RKO (cell line): Measurements from ENCODE around the gene ZNF830.
A peak's percentile ranks its signal among the peaks of the same experiment; 100 is the strongest.
"Not testable (repeated sequence)": the region's sequence is repeated elsewhere in the genome, so short reads cannot be mapped to it uniquely, and the experiment has no call there.

Experiments used
- DNase-seq: peaks from one replicate; pipeline ENCODE4 v3.0.0-alpha.2; 2016; ENCODE audit warnings: low spot score

The ZNF830 gene, protein sequence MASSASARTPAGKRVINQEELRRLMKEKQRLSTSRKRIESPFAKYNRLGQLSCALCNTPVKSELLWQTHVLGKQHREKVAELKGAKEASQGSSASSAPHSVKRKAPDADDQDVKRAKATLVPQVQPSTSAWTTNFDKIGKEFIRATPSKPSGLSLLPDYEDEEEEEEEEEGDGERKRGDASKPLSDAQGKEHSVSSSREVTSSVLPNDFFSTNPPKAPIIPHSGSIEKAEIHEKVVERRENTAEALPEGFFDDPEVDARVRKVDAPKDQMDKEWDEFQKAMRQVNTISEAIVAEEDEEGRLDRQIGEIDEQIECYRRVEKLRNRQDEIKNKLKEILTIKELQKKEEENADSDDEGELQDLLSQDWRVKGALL

DNA sequence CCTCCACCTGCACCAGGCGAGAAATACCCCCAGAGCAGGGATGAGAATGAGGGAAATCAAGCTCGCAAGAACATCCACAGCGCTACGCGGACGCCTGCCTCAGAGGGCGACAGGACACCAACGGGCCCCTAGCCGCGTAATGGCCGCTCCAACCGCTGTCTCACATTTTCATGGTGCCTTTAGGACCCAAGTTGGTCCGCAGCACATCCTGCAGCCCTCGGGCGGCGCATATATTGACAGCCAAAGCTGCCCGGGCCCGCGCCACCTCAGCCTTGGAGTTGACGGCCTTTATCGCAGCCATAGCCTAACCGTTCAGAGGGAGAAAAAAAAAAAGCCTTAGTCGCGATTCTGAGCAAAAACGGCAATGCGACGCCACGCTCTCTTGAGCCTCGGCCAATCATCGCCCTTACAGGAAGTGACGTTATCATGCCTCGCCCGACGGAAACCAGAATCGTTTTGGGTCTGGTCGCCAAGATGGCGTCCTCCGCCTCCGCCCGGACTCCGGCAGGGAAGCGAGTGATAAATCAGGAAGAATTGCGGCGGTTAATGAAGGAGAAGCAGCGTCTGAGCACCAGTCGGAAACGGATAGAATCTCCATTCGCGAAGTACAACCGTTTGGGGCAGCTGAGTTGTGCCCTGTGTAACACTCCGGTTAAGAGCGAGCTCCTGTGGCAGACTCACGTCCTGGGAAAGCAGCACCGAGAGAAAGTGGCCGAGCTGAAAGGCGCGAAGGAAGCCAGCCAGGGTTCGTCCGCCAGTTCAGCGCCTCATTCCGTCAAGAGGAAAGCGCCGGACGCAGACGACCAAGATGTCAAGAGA is at the start of gene ZNF830, which contains the start of gene CCT6B:
Gene ZNF830, plus strand, starts transcription at position 448 of the 819 bp plus-strand sequence. Its CDS starts 27 bp downstream, at position 475.
Gene CCT6B, minus strand, starts transcription at position 368 of the 819 bp plus-strand sequence. Its CDS starts 67 bp downstream, at position 301.
- DNase-seq, result peak; percentile 93

DNA sequence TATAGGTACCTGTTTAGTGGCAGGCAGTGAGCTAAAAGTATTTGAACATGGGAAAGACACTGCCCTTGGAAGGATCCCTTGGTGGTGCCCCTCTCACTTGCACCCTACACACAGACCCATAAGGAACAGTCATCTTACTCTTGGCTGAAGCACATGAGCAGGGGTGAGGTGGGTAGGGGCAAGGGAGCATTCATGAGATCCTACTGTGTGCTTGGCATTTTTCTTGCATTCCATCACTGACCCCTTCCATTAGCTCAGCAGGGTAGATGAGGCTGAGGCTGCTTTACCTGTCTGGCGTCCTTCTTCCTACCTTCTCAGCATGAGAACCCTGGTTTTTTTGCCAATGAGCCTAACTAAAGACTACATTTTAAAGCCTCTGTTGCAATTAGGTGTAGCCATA is 48.3 kb upstream of the ZNF830 start:
- no peak for DNase-seq

DNA sequence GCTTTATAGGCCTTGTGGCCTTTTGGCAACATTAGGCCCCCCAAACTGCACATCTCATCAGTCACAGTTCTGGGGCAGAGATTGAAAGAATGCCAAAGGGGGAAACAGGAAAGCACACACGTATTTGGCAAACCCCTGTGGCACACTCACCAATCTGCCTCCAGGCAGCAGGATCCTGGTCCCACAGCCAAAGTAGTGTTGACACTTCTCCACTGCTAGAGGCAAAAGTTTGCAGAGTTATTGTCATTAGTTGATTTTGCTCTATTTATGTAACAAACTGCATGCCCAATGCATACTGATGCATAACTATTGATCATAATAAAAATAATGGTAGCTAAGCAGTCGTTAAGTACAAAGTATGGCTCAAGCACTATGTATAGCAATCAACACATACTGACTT is 45.2 kb upstream of the ZNF830 start:
- no peak for DNase-seq

DNA sequence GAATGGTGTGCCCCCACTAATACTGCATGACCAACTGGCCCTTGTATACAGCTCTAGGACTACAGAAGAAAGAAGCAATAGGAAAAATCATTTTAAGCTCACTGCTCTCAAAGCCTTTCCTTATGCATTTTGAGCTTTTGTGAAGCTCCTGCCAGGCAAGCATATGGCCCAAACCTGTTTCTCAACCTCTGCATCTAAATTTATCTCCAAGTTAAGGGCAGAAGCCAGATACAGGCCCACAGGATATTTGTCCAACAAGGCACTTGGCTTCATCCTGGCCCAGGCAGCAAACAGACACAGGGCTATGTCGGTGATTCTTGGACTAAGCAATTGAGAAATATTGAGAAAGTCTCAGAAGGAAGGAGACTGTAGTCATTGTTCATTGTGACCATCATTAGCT is 44.0 kb upstream of the ZNF830 start:
- no peak for DNase-seq

DNA sequence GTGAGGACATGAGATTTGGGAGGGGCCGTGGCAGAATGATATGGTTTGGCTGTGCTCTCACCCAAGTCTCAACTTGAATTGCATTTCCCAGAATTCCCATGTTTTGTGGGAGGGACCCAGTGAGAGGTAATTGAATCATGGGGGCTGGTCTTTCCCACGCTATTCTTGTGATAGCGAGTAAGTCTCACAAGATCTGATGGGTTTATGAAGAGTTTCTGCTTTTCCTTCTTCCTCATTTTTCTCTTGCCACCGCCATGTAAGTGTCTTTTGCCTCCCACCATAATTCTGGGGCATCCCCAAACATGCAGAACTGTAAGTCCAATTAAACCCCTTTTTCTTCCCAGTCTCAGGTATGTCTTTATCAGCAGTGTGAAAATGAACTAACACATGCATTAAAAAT is 40.7 kb upstream of the ZNF830 start:
- no peak for DNase-seq

DNA sequence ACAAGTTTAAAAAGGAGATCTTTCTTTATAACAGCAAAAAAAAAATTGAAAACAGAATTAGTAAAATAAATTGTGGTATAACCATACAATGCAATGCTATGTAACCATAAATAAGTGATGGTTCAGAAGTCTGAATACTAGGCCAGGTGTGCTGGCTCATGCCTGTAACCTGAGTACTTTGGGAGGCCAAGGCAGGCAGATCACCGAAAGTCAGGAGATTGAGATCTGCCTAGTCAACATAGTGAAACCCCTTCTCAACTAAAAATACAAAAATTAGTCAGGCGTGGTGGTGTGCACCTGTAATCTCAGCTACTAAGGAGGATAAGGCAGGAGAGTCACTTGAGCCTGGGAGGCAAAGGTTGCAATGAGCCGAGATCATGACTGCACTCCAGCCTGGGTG is 34.7 kb upstream of the ZNF830 start:
- DNase-seq, result no peak

DNA sequence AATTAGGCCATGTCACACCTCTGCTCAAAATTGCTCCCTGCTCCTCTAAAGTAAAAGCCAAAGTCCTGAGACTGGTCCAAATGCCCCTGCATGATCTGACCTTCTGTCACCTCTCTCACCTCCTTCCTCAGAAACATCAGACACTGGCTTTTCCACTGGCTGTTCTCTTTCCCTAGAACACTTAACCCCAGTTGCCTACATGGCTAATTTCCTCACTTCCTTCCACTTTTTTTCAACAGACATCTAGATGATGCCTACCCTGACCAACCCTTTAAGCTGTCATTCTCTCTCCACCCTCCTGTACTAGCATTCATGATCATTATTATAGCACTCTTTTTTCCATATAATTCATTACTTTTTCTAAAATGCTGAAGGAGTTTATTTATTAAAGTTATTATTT is 31.1 kb upstream of the ZNF830 start:
- DNase-seq, result no peak

DNA sequence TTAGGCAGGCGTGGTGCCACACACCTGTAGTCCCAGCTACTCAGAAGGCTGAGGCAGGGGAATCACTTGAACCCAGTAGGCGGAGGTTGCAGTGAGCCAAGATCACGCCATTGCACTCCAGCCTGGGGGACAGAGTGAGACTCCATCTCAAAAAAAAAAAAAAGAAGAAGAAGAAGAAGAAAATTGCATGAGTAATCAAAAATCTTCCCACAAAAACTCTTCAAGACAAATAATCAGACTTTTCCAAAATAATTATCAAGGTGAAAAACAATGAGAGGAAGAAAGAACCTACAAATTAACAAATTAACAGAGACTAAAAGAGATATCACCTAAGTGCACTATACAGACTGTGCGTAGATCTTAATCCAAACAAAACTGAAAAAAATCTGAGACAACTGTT is 10.6 kb upstream of the ZNF830 start:
- not testable (repeated sequence) for DNase-seq

DNA sequence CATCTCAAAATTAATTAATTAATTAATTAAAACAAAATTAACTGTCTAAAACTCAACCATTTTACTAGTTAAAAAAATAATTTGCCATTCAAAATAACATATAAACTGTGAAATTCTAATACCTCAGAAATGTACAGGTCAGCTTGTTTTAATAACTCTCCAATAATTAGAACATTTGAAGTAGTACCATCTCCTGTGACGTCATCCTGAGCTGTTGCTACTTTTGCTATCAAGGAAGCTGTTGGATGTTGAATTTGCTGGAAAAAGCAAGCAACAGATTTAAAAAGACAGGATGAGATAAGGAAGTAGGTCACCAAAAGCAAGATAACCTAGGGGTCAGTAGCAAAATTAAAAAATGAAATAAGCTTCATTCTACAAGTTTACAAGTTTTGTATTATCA is 2.9 kb upstream of the ZNF830 start:
- DNase-seq, result no peak

DNA sequence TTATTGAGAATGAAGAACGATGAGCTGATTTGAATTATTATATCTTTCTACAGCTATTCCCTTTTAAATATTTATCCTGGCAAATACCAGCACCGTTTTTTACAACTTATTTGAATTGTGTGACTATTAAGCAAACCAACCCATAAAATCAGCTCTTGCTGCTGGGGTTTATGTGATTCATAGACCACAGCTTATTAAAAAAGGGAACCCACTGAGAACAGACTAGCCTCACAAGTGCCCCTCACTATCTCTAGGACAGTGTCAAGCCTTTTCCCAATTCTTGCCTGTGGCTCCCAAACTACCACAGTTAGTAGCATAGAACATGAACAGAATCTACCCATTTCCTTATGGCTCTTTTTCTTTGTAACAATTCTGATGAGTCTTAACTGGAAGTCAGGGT is 12.8 kb downstream of the ZNF830 start:
- no peak for DNase-seq

DNA sequence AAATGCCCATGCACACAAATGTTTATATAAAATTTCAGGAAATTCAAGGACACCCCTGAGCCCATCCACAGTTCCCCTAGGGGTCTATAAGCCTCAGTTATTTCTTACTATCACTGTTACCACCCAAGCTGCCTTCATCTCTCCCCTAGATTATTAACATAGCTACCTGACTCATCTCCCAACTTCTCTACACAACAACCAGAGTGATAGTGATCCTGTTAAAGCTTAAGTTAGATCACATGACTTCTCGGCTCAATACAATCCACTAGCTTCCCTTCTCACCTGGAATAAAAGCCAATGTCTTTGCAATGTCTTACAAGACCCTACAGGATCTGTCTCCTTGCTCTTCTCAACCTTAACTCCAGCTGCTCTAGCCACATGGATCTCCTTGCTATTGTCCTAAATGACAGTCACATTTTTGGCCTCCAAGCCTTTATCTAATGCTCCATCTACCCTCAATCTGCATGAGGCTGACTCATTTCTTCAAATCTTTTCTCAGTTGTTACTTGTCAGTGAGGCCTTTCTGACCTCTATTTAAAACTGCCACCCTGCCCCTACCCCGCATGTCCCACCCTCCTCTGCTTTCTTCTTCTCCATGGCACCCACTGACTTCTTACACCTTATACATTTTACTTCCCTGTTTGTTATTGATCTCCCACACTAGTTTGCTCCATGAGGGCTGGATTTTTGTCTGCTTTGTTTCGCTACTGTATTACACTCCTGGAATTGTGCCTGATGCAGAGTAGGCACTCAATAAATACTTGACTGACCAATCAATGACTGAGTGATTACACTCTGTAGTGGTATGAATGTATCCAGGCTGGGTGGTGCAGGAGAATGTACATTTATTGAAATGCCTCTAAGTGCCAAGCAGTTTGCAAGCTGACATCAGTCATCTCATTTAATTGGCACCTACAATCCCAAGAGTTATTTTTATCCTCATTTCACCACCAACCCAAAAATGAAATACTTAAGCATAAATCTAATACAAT is 13.8 kb downstream of the ZNF830 start:
- no peak for DNase-seq

DNA sequence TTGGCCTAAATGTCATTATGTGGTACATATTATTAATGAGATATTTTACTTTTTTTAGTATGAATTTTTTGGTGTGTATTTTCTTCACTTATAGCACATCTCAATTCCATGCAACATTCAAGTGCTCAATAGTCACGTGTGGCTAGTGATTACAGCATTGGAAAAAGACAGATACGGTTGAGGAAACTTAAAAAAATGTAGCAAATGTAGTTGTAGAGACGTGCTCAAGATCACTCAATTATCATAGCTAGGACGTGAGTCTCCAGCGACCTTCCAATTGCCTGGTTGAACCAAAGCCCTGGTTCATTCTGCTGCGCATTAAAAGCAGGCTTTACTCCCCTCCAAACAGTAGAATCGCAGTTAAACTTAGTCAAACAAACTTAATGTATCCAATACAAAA is 17.8 kb downstream of the ZNF830 start:
- peak; percentile 7 for DNase-seq

DNA sequence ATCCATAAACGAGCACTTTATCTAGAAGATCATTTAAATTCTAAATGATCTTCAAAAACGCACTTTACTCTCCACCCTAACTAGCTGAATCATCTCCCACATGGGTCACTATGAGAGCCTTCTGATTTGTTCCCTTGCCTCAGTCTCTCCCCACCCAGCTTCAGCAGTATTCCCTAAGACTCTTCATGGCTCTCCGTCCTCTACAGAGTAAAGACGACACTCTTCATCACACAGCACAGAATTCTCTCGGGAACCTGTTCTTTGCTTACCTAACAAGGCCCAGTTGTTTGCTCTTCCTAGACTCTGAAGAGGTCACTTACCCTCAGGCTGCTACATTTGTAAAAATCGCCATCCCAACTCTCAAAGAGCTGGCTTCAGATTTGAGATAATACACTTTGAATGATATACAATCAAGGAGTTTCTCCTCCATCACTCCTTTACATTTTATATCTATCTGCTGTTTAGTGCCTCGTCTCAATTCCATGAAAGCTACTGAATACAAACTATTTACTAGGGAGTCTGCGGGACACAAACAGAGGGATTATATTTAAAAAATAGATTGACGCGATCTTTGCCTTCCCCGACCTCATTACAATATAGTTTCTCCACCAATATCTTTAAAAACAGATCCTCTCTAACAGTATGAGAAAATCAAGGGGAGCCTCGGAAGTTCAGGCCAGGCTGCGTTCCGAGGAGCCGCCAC is 18.5 kb downstream of the ZNF830 start:
- DNase-seq, result peak; percentile 78

DNA sequence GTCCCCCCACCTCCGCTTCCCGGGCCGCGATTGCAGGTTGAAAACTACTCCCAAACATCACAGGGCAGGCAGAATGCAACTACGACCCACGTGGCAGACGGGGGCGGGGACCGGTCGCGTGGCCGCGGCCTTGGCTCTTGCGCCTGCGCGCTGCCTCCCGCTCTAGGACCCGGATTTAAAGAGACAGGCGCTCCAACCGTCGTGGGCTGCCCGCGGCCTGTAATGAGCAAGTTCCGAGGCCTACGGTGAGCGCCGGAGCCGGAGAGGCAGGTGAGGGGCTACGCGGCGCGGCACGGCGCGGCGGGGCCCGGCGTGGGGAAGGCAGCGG is 19.0 kb downstream of the ZNF830 start, which contains the start of gene LIG3:
Gene LIG3, plus strand, starts transcription at position 160 of the 328 bp plus-strand sequence. CDS start 2,494 bp downstream, outside the sequence.
- DNase-seq, result peak; percentile 96

DNA sequence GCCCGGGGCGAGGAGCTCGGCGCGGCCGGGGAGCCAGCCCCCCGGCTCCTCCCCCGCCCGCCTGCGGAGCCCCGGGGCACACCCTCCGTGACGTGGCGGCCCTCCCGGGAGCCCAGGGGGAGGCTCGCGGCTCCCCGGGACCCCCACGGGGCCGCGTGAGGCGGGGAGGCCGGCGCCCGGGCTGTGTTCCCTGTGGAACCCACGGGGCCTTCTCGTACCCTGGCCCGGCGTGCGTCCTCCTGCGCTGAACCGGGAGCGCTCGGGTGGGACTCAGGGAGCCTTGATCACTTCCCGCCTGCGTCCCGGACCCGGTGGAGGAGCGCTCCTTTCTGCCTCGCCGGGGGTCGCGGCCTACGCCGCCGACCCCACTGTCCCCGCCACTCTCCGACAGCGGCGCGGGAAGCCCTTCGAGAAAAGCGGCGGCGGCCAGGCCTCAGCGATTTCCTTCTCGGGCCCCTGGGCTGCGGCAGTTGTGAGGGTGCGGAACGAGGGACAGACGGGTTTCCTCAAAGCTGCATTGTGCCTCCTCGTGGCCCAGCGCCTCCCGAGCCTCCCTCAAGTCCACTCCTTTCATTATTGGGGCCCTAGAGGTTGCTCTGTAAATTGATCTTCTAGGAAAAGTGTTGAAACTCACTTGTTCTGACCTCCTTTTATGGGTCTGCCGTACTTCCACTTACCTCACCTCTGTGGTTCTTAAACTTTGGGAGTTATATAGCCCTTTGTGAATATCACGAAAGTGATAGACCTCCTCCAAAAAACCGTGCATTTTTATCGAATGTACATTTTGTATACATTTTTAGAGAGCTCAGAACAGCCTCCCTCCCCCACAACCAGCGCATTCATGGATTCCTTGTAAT is 19.6 kb downstream of the ZNF830 start:
- DNase-seq, result peak; percentile 92

DNA sequence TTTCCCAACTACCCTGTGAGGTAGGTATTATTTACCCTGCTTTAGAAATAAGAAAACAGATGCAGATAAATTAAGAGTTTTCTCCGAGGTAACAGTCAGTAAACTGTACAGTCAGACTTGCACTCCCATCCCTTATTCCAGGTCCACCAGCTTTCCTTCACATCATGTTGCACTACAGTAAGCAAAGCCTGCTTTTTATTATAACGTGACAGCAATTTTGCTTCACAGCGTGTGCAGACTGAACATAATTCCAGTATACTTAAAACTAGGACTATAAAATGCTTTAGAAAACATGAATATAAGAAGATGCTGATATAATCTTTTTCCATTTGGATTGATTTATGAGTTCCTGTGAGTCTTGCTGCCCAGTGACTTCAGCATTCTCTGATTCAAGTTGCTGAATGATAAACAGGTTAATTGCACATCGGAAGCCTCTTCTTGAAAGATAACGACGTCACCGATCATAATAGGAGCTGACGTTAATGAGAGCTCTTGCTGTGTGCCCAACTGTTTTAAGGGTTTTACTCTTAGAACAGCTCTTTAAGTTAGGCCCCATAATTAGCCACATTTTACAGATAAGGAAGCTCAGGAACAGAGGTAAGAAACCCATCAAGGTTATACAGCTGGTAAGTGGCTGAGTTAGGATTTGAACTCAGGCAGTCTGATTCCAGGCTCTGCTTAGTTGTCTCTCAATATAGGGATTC is 20.4 kb downstream of the ZNF830 start:
- peak; percentile 86 for DNase-seq

DNA sequence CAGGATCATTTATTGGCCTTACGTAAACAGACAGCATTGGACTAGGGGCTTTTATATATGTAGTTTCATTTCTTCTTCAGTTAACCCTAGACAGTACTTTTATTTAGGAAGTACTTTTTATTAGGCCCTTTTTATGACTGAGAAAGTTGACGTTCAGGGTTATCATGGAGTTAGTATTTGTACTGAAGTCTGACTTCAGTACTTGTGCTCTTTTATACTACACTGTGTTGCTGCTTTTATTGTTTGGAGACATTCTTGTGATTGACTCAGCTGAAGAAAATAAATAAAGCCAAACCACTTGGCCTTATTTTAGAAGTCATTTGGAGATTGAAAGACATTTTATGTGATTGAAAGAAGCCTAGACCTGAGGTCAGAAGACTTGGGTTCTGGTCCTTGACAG is 25.9 kb downstream of the ZNF830 start:
- DNase-seq, result no peak

DNA sequence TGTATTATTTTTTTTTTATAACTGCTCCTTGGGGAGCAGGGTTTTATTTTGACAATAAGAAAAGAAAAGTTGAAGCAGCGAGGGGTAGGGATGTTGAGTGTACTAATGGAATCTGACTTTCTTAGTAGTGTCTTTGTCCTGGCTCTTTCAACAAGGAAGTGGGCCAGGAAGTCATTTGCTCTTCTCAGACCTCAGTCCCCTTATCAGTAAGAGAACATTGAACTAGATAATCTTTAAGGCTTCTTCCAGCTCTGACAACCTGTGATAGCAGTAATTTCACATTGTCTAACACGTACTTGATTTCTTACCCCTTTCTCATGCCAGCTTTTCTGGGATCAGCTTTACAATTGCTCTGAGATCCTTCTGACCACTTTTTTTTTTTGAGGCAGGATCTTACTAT is 27.3 kb downstream of the ZNF830 start:
- DNase-seq, result no peak

DNA sequence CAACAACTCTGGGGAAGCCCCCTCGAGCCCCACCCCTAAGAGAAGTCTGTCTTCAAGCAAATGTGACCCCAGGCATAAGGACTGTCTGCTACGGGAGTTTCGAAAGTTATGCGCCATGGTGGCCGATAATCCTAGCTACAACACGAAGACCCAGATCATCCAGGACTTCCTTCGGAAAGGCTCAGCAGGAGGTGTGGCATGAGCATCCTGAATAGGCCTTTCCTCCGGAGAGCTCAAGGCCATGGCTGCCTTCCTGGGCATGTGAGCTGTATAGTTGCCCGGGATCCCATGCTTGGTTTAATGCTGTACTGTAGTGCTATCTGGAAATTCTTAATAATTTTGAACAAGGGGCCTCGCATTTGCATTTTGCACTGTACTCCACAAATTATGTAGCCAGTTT is 28.1 kb downstream of the ZNF830 start:
- no peak for DNase-seq

DNA sequence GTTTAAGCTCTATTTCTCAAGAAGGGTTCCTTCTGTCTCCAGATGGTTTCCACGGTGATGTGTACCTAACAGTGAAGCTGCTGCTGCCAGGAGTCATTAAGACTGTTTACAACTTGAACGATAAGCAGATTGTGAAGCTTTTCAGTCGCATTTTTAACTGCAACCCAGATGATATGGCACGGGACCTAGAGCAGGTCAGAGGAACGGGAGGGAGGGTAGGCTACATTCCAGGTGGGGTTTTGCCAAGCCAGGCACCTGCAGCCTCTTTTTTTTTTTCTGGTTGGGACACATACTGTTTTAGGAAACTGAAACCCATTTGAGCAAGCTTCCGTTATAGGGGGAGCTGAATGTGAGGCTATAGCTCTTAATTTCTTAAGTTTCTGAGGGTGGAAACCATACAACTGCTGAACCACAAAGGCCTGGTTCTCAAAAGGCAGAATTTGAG is 29.6 kb downstream of the ZNF830 start:
- no peak for DNase-seq
